K562 (cell line): ENCODE results near the gene LIPH. TPM values are rescaled to one million over a fixed set of nuclear protein-coding genes. Genes with fewer than 3 reads are reported as not detected.
A peak's percentile ranks its signal among the peaks of the same experiment; 100 is the strongest.

Source experiments
- C11orf30 ChIP-seq: fragments of 450-650 bp; IDR thresholded peaks from 2 replicates; pipeline ENCODE4 v1.6.1; 2016; ENCODE audit warnings: low read depth, mild to moderate bottlenecking
- CBX1 ChIP-seq: sonication (generic); IDR thresholded peaks from 2 replicates; pipeline ENCODE4 v1.6.1; 2016; ENCODE audit warnings: antibody characterized with exemption, low read depth, mild to moderate bottlenecking
- CGGBP1 ChIP-seq: fragments of 250-450 bp; sonication (Bioruptor Pico); IDR thresholded peaks from 2 replicates; pipeline ENCODE4 v1.9.0; 2021; ENCODE audit warnings: mild to moderate bottlenecking
- CREB3 ChIP-seq: fragments of 450-650 bp; conservative IDR thresholded peaks from 2 replicates; pipeline ENCODE4 v1.6.1; 2016; ENCODE audit warnings: missing genetic modification characterization, low read depth, mild to moderate bottlenecking, missing compliant biosample characterization, moderate library complexity
- DACH1 ChIP-seq: fragments of 450-650 bp; IDR thresholded peaks from 2 replicates; pipeline ENCODE4 v1.6.1; 2018; ENCODE audit not compliant: partially characterized antibody
- GABPA ChIP-seq: fragments of 200-800 bp; sonication (Bioruptor generic); conservative IDR thresholded peaks from 2 replicates; pipeline ENCODE4 v1.6.1; 2016; ENCODE audit warnings: low read depth, missing genetic modification characterization, missing compliant biosample characterization
- GABPB1 ChIP-seq: sonication (generic); formaldehyde crosslinking; IDR thresholded peaks from 2 replicates; pipeline ENCODE4 v1.8.0; 2022; ENCODE audit warnings: mild to moderate bottlenecking, missing genetic modification reagents
- MAX ChIP-seq: sonication (generic); formaldehyde crosslinking; IDR thresholded peaks from 2 replicates; pipeline ENCODE4 v1.9.0; 2022; ENCODE audit warnings: mild to moderate bottlenecking, missing genetic modification reagents
- MEF2A ChIP-seq: IDR thresholded peaks from 2 replicates; pipeline ENCODE4 v1.6.1; 2011; ENCODE audit warnings: low read depth, mild to moderate bottlenecking, low read length, moderate library complexity; ENCODE audit not compliant: control insufficient read depth
- MEF2D ChIP-seq: conservative IDR thresholded peaks from 2 replicates; pipeline ENCODE4 v1.6.1; 2016; ENCODE audit warnings: low read depth, missing genetic modification characterization, missing compliant biosample characterization
- NCOA2 ChIP-seq, 2 experiments: fragments of 450-650 bp; IDR thresholded peaks; 2 replicates each; pipeline ENCODE4 v1.6.1; 2018; ENCODE audit warnings: mild to moderate bottlenecking in 2 of 2, moderate library complexity in 1 of 2; ENCODE audit not compliant: partially characterized antibody in 2 of 2
- NUFIP1 ChIP-seq: fragments of 450-650 bp; IDR thresholded peaks from 2 replicates; pipeline ENCODE4 v1.6.1; 2018; ENCODE audit not compliant: partially characterized antibody
- POLR3A ChIP-seq: IDR thresholded peaks from 2 replicates; pipeline ENCODE4 v1.6.1; 2011; ENCODE audit warnings: borderline replicate concordance, mild to moderate bottlenecking, moderate library complexity; ENCODE audit not compliant: insufficient read length, insufficient read depth; ENCODE audit errors: extremely low read depth
- SMARCA4 ChIP-seq: fragments of 450-650 bp; IDR thresholded peaks from 2 replicates; pipeline ENCODE4 v1.6.1; 2016
- STAT5A ChIP-seq: IDR thresholded peaks from 2 replicates; pipeline ENCODE4 v1.6.1; 2012; ENCODE audit warnings: low read length, inconsistent platforms, borderline replicate concordance
- TFAP4 ChIP-seq: sonication (generic); formaldehyde crosslinking; IDR thresholded peaks from 2 replicates; pipeline ENCODE4 v1.8.0; 2022; ENCODE audit warnings: missing genetic modification reagents, mild to moderate bottlenecking, moderate library complexity, borderline replicate concordance
- TSC22D4 ChIP-seq: fragments of 450-650 bp; IDR thresholded peaks from 2 replicates; pipeline ENCODE4 v1.6.1; 2016; ENCODE audit warnings: missing genetic modification characterization, missing biosample characterization, control low read depth
- USF1 ChIP-seq: sonication (generic); formaldehyde crosslinking; IDR thresholded peaks from 2 replicates; pipeline ENCODE4 v1.9.0; 2022; ENCODE audit warnings: mild to moderate bottlenecking, missing genetic modification reagents
- ZBTB17 ChIP-seq: fragments of 450-650 bp; formaldehyde crosslinking; IDR thresholded peaks from 2 replicates; pipeline ENCODE4 v1.4.0; 2020; ENCODE audit warnings: mild to moderate bottlenecking
- ZKSCAN1 ChIP-seq: fragments of 150-350 bp; IDR thresholded peaks from 2 replicates; pipeline ENCODE4 v1.6.1; 2016; ENCODE audit warnings: low read depth, low read length
- ZNF133 ChIP-seq: fragments of 250-450 bp; sonication (Bioruptor Pico); IDR thresholded peaks from 2 replicates; pipeline ENCODE4 v1.4.0; 2020; ENCODE audit warnings: mild to moderate bottlenecking
- ZNF280A ChIP-seq: fragments of 450-650 bp; IDR thresholded peaks from 2 replicates; pipeline ENCODE4 v1.6.1; 2018; ENCODE audit warnings: mild to moderate bottlenecking, low read depth; ENCODE audit not compliant: partially characterized antibody
- ZNF668 ChIP-seq: fragments of 250-450 bp; sonication (Bioruptor Pico); IDR thresholded peaks from 2 replicates; pipeline ENCODE4 v1.8.0; 2022; ENCODE audit warnings: mild to moderate bottlenecking, inconsistent platforms
- ZNF699 ChIP-seq: fragments of 250-450 bp; sonication (Bioruptor Pico); IDR thresholded peaks from 2 replicates; pipeline ENCODE4 v1.8.0; 2021; ENCODE audit warnings: mild to moderate bottlenecking, moderate library complexity; ENCODE audit not compliant: insufficient replicate concordance
- ZNF785 ChIP-seq: fragments of 250-450 bp; sonication (Bioruptor Pico); IDR thresholded peaks from 2 replicates; pipeline ENCODE4 v1.4.0; 2020; ENCODE audit warnings: mild to moderate bottlenecking
- polyA plus RNA-seq, 8 experiments: library from polyadenylated mRNA; depleted of rRNA in 4 of 8; stranded (reverse) in 5 of 8; unstranded in 3 of 8; fragments of >200 nt; fragmentation: Nextera tagmentation in 2 of 8; fragmentation: Illumina TruSeq in 1 of 8; extraction: Ambion mirVana in 2 of 8; extraction: Trizol in 1 of 8; gene quantifications; 2 replicates each; pipeline versions ENCODE4 v1.2.1 to v1.2.3, GENCODE V29; 2011 to 2014; ENCODE audit warnings: inconsistent platforms in 1 of 8, missing spikeins in 1 of 8
- total RNA-seq, 7 experiments: library from RNA; depleted of rRNA in 6 of 7; stranded (reverse); fragments of >200 nt in 6 of 7; fragmentation: Illumina TruSeq in 2 of 7; extraction: Trizol in 2 of 7; gene quantifications; 2 replicates each; pipeline versions ENCODE4 v1.2.1 to v1.2.3, GENCODE V29; 2011 to 2021; ENCODE audit warnings: low replicate concordance in 1 of 7

Gene LIPH
- total and polyA plus RNA-seq, 9 of the 15 experiments (the other 6 are each of a cell fraction or from before 2014, with no cell fraction given): 0.73 to 1.8 (median 1.3) TPM

- TF ChIP-seq C11orf30: peak; percentile 64; the same call in 1 of the 2 replicates
- peak; percentile 53; the same call in 1 of the 2 replicates for TF ChIP-seq SMARCA4
- TF ChIP-seq ZNF133 (CRISPR knock-in tag): no peak
- TF ChIP-seq STAT5A: no peak
- TF ChIP-seq CREB3 (tag): no peak
- no peak for TF ChIP-seq ZNF699 (CRISPR knock-in tag)
- no peak for TF ChIP-seq NCOA2 (IDR thresholded peaks at IDR 0.05; ENCODE audit: partially characterized antibody in 2 of 2)
- TF ChIP-seq ZNF668 (CRISPR knock-in tag): no peak
- no peak for TF ChIP-seq USF1 (CRISPR knock-in tag)
- TF ChIP-seq TFAP4 (CRISPR knock-in tag): no peak
- TF ChIP-seq ZKSCAN1: no peak
- TF ChIP-seq ZNF785 (CRISPR knock-in tag): no peak
- TF ChIP-seq TSC22D4 (tag): no peak
- no peak for TF ChIP-seq GABPB1 (CRISPR knock-in tag)
- TF ChIP-seq CBX1: no peak
- no peak for TF ChIP-seq CGGBP1
- no peak for TF ChIP-seq MEF2D (tag)
- TF ChIP-seq ZBTB17 (CRISPR knock-in tag): no peak
- no peak for TF ChIP-seq DACH1
- no peak for TF ChIP-seq POLR3A
- TF ChIP-seq MEF2A: no peak
- TF ChIP-seq MAX (CRISPR knock-in tag): no peak
- TF ChIP-seq GABPA (tag): peak; percentile 68
- TF ChIP-seq NUFIP1: no peak
- TF ChIP-seq ZNF280A: no peak
Observed at GRCh38 chr3:185552358-185552877, at the start of gene LIPH (continued).
